K562 (cell line): ENCODE results near the gene S100G. TPM values are rescaled to one million over a fixed set of nuclear protein-coding genes. Genes with fewer than 3 reads are reported as not detected.

Experiments
- ATAC-seq: fragments of 200-7000 bp; cut with Tn5 transposase; 3 replicates; pipeline ENCODE4 v1.9.1; 2020; ENCODE audit warnings: moderate library complexity
- BruUV-seq: library from RNA; stranded (reverse); fragments of 400-500 nt; replicated peaks from 2 replicates; lab custom pipeline; 2021; lab: Mats Ljungman, UMichigan
- CTCF ChIA-PET: fragments of 300-600 bp; formaldehyde crosslinking; extraction: SDS; loops from one replicate; lab custom pipeline; 2021; ENCODE audit warnings: low intra/inter-chr PET ratio; lab: Yijun Ruan, JAX
- POLR2A ChIA-PET: fragments of 300-600, 350-650 bp; sonication (Branson Sonifier 250); formaldehyde crosslinking; extraction: SDS; loops from one replicate; lab custom pipeline; 2021; ENCODE audit warnings: antibody characterized with exemption, inconsistent platforms; lab: Yijun Ruan, JAX
- DNase-seq, 4 experiments: peaks; one replicate each; pipeline versions ENCODE4 v3.0.0 to v3.0.0-alpha.2; 2011 to 2018; ENCODE audit warnings: low spot score in 3 of 4, mixed read lengths in 3 of 4; ENCODE audit errors: extremely low read depth in 1 of 4
- FAIRE-seq: peaks from 2 replicates; lab custom pipeline; 2011; peaks lifted over from hg19 to GRCh38; lab: Jason Lieb, UNC
- H2AFZ ChIP-seq: 2 replicates; pipeline ENCODE4 v1.6.0; 2011; ENCODE audit warnings: low read depth, low read length, control low read depth, inconsistent platforms
- H3K27ac ChIP-seq: fragments of 200-600 bp; 3 replicates; pipeline ENCODE4 v1.8.0; 2011; ENCODE audit warnings: low read depth, mild to moderate bottlenecking, control low read depth, inconsistent platforms, low read length, moderate library complexity, mixed read lengths; ENCODE audit errors: extremely low read depth
- H3K27me3 ChIP-seq, 2 experiments: fragments of 300-600 bp in 1 of 2; 2 replicates in 1 of 2; 3 replicates in 1 of 2; pipeline versions ENCODE4 v1.6.0 to v1.8.0; 2011; ENCODE audit warnings: inconsistent platforms in 2 of 2, low read length in 2 of 2, mild to moderate bottlenecking in 1 of 2, mixed read lengths in 1 of 2, moderate library complexity in 1 of 2; ENCODE audit not compliant: control insufficient read depth in 2 of 2, insufficient read depth in 2 of 2
- H3K36me3 ChIP-seq: fragments of 300-600 bp; 3 replicates; pipeline ENCODE4 v1.8.0; 2011; ENCODE audit warnings: mild to moderate bottlenecking, low read length, inconsistent platforms; ENCODE audit not compliant: control insufficient read depth, insufficient read depth
- H3K4me1 ChIP-seq, 2 experiments: fragments of 200-600 bp in 1 of 2; replicated peaks in 1 of 2; 2 replicates in 1 of 2; 3 replicates in 1 of 2; pipeline versions ENCODE4 v1.5.1 to v1.8.0; 2011; ENCODE audit warnings: inconsistent platforms in 2 of 2, low read length in 2 of 2, mild to moderate bottlenecking in 1 of 2, mixed read lengths in 1 of 2, moderate library complexity in 1 of 2; ENCODE audit not compliant: control insufficient read depth in 2 of 2, insufficient read depth in 2 of 2
- H3K4me2 ChIP-seq: 2 replicates; pipeline ENCODE4 v1.6.1; 2011; ENCODE audit warnings: low read length, control low read depth, inconsistent platforms, mixed read lengths; ENCODE audit not compliant: insufficient read depth
- H3K4me3 ChIP-seq: fragments of 200-600 bp; sonication (generic), shearing (Covaris generic); 2 replicates; pipeline ENCODE4 v1.5.1; 2016; ENCODE audit warnings: control low read depth, inconsistent platforms
- H3K79me2 ChIP-seq: fragments of 200-600 bp; 3 replicates; pipeline ENCODE4 v1.8.0; 2011; ENCODE audit warnings: low read length, inconsistent platforms; ENCODE audit not compliant: control insufficient read depth, insufficient read depth
- H3K9ac ChIP-seq, 2 experiments: 2 replicates each; pipeline versions ENCODE4 v1.6.0 to v1.6.1; 2011; ENCODE audit warnings: low read depth in 2 of 2, low read length in 2 of 2, control low read depth in 1 of 2, inconsistent platforms in 1 of 2, mild to moderate bottlenecking in 1 of 2, mixed read lengths in 1 of 2; ENCODE audit not compliant: insufficient read depth in 1 of 2
- H3K9me1 ChIP-seq: one replicate; pipeline ENCODE4 v1.6.0; 2011; ENCODE audit warnings: inconsistent platforms, mild to moderate bottlenecking, low read length, moderate library complexity; ENCODE audit not compliant: control insufficient read depth, insufficient read depth
- H3K9me3 ChIP-seq: replicated peaks from 2 replicates; pipeline ENCODE4 v1.5.1; 2011; ENCODE audit warnings: low read depth, low read length, inconsistent platforms; ENCODE audit not compliant: control insufficient read depth, insufficient read depth
- H4K20me1 ChIP-seq: replicated peaks from 2 replicates; pipeline ENCODE4 v1.6.1; 2011; ENCODE audit warnings: low read length, inconsistent platforms, mixed read lengths; ENCODE audit not compliant: control insufficient read depth, insufficient read depth
- ATF7 ChIP-seq: fragments of 450-650 bp; IDR thresholded peaks from 2 replicates; pipeline ENCODE4 v1.7.1; 2014; ENCODE audit warnings: mild to moderate bottlenecking, moderate library complexity
- TRIM24 ChIP-seq, 2 experiments: fragments of 450-650 bp; IDR thresholded peaks; 2 replicates each; pipeline ENCODE4 v1.6.1; 2016
- WGBS: fragments of 100-300 bp; shearing (Covaris generic); methylation state at CpG from one replicate; pipeline ENCODE4 v1.1.6; 2016; ENCODE audit warnings: low coverage, mixed read lengths; ENCODE audit not compliant: insufficient coverage; ENCODE audit errors: missing lambda C conversion rate; 5-methylcytosine and 5-hydroxymethylcytosine counted together
- in situ Hi-C: fragments of 300-500 bp; cut with MboI; formaldehyde crosslinking; loops from 4 replicates; pipeline ENCODE4 v1.15.0; 2018; ENCODE audit warnings: inconsistent platforms, mixed read lengths
- intact Hi-C: fragments of 100-400 bp; cut with micrococcal nuclease; formaldehyde crosslinking; loops from 2 replicates; pipeline ENCODE4 v1.14.2; 2022
- polyA plus RNA-seq, 8 experiments: library from polyadenylated mRNA; depleted of rRNA in 4 of 8; stranded (reverse) in 5 of 8; unstranded in 3 of 8; fragments of >200 nt; fragmentation: Nextera tagmentation in 2 of 8; fragmentation: Illumina TruSeq in 1 of 8; extraction: Ambion mirVana in 2 of 8; extraction: Trizol in 1 of 8; gene quantifications; 2 replicates each; pipeline versions ENCODE4 v1.2.1 to v1.2.3, GENCODE V29; 2011 to 2014; ENCODE audit warnings: inconsistent platforms in 1 of 8, missing spikeins in 1 of 8
- total RNA-seq, 7 experiments: library from RNA; depleted of rRNA in 6 of 7; stranded (reverse); fragments of >200 nt in 6 of 7; fragmentation: Illumina TruSeq in 2 of 7; extraction: Trizol in 2 of 7; gene quantifications; 2 replicates each; pipeline versions ENCODE4 v1.2.1 to v1.2.3, GENCODE V29; 2011 to 2021; ENCODE audit warnings: low replicate concordance in 1 of 7
- TF ChIP-seq, protein P1 (sequence below), 2 experiments: fragments of 450-650 bp in 1 of 2; sonication (generic) in 1 of 2; formaldehyde crosslinking in 1 of 2; IDR thresholded peaks in 1 of 2; conservative IDR thresholded peaks in 1 of 2; 2 replicates each; pipeline versions ENCODE4 v1.6.1 to v1.8.1; 2016 to 2023; ENCODE audit warnings: mild to moderate bottlenecking in 2 of 2, moderate library complexity in 2 of 2, inconsistent platforms in 1 of 2, missing genetic modification reagents in 1 of 2
- TF ChIP-seq, protein P2 (sequence below), 2 experiments: fragments of 450-650 bp; IDR thresholded peaks; 2 replicates each; pipeline ENCODE4 v1.6.1; 2018; ENCODE audit warnings: mild to moderate bottlenecking in 2 of 2, low read depth in 1 of 2; ENCODE audit not compliant: partially characterized antibody in 2 of 2

Gene S100G
- total and polyA plus RNA-seq, 9 of the 15 experiments (the other 6 are each of a cell fraction or from before 2014, with no cell fraction given): not detected

DNA sequence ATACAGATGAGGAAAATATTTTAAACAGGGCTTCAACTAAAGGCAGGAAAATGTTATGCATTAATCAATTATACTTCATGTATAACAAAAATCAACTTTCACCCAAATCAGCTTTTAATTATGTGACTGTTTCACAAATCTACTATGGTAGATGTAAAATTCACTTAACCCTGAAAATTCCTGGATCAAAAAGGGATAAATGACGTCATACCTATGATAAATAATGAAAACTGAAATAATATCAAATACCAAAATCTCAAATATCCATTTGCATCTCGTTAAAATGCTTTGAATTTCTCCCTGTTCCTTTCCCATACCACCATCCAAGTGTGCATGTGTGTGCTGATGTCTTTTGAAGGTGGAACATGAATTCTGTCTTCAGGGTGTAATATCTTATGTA, 11.5 kb downstream of the S100G start:
- intact Hi-C loops (no loop called here), in situ Hi-C loops (loop anchor here (25.0 kb wide), 1 partner anchor 399 kb away; no protein-coding TSS in a partner anchor)
- TF ChIP-seq TRIM24 (IDR thresholded peaks at IDR 0.05) (no peak), ATF7 (0 out of 2 replicates have a peak, but pooled peaks have one; percentile 19)
- TF ChIP-seq, protein P1, sequence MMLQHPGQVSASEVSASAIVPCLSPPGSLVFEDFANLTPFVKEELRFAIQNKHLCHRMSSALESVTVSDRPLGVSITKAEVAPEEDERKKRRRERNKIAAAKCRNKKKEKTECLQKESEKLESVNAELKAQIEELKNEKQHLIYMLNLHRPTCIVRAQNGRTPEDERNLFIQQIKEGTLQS (IDR thresholded peaks at IDR 0.05): peak; percentile 48; the same call in 1 of the 2 replicates
- TF ChIP-seq, protein P1 (CRISPR knock-in tag; conservative IDR thresholded peaks at IDR 0.05): no peak
- TF ChIP-seq, protein P2, sequence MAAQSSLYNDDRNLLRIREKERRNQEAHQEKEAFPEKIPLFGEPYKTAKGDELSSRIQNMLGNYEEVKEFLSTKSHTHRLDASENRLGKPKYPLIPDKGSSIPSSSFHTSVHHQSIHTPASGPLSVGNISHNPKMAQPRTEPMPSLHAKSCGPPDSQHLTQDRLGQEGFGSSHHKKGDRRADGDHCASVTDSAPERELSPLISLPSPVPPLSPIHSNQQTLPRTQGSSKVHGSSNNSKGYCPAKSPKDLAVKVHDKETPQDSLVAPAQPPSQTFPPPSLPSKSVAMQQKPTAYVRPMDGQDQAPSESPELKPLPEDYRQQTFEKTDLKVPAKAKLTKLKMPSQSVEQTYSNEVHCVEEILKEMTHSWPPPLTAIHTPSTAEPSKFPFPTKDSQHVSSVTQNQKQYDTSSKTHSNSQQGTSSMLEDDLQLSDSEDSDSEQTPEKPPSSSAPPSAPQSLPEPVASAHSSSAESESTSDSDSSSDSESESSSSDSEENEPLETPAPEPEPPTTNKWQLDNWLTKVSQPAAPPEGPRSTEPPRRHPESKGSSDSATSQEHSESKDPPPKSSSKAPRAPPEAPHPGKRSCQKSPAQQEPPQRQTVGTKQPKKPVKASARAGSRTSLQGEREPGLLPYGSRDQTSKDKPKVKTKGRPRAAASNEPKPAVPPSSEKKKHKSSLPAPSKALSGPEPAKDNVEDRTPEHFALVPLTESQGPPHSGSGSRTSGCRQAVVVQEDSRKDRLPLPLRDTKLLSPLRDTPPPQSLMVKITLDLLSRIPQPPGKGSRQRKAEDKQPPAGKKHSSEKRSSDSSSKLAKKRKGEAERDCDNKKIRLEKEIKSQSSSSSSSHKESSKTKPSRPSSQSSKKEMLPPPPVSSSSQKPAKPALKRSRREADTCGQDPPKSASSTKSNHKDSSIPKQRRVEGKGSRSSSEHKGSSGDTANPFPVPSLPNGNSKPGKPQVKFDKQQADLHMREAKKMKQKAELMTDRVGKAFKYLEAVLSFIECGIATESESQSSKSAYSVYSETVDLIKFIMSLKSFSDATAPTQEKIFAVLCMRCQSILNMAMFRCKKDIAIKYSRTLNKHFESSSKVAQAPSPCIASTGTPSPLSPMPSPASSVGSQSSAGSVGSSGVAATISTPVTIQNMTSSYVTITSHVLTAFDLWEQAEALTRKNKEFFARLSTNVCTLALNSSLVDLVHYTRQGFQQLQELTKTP (IDR thresholded peaks at IDR 0.05; ENCODE audit: low read depth in 1 of 2, partially characterized antibody in 2 of 2): no peak
- H3K4me1 ChIP-seq: no peaks in the 10 kb centered on the region
- H3K4me2 ChIP-seq: no peak overlapping the region
- ChIA-PET CTCF (no interaction called here), POLR2A (no interaction called here)
- H2AFZ ChIP-seq: no peak overlapping the region
- no peak for FAIRE-seq
- H3K36me3 ChIP-seq: peaks cover 15% of the 10 kb centered on the region; the same call in 2 of the 3 replicates
- no peaks in the 10 kb centered on the region for H3K9me1 ChIP-seq
- H3K27me3 ChIP-seq: no peaks in the 10 kb centered on the region
- no peak for ATAC-seq
- H4K20me1 ChIP-seq: no peaks in the 10 kb centered on the region
- no peak for DNase-seq
- no peak overlapping the region for H3K27ac ChIP-seq
- 45% methylated on average over 2 of the region's 2 CpGs for WGBS
- H3K4me3 ChIP-seq: no peak overlapping the region
- H3K79me2 ChIP-seq: no peaks in the 10 kb centered on the region
- no peaks in the 10 kb centered on the region for H3K9me3 ChIP-seq
- no TSS peak for BruUV-seq
- H3K9ac ChIP-seq: no peak overlapping the region
